GM12878 (cell line): ENCODE data around the gene ZNF827. TPM values are rescaled to one million over a fixed set of nuclear protein-coding genes. Genes with fewer than 3 reads are reported as not detected.
A peak's percentile ranks its signal among the peaks of the same experiment; 100 is the strongest.

Experiments
- ATAC-seq: fragments of 200-7000 bp; cut with Tn5 transposase; 3 replicates; pipeline ENCODE4 v1.9.1; 2020; ENCODE audit warnings: mild to moderate bottlenecking, moderate library complexity
- BruUV-seq: library from RNA; stranded (reverse); fragments of 400-500 nt; replicated peaks from 2 replicates; lab custom pipeline; 2021; lab: Mats Ljungman, UMichigan
- CTCF ChIA-PET: fragments of 300-600 bp; sonication (Branson Sonifier 250); formaldehyde crosslinking; extraction: SDS; loops from one replicate; lab custom pipeline; 2021; ENCODE audit warnings: inconsistent platforms; lab: Yijun Ruan, JAX
- POLR2A ChIA-PET: fragments of 350-600 bp; formaldehyde crosslinking; extraction: SDS; loops from one replicate; lab custom pipeline; 2021; ENCODE audit warnings: inconsistent platforms; lab: Charles Lee
- RAD21 ChIA-PET: fragments of 300-600 bp; sonication (Branson Sonifier 250); formaldehyde crosslinking; loops from one replicate; lab custom pipeline; 2023; ENCODE audit warnings: antibody characterized with exemption; ENCODE audit not compliant: unreplicated experiment; lab: Charles Lee
- SMC1A ChIA-PET: fragments of 300-600 bp; sonication (Branson Sonifier 250); formaldehyde crosslinking; loops from one replicate; lab custom pipeline; 2023; ENCODE audit not compliant: unreplicated experiment, uncharacterized antibody; lab: Charles Lee
- DNase-seq: peaks from one replicate; pipeline ENCODE4 v3.0.0-alpha.2; 2011; ENCODE audit warnings: low read depth, low spot score
- FAIRE-seq: peaks from 3 replicates; lab custom pipeline; 2011; peaks lifted over from hg19 to GRCh38; lab: Jason Lieb, UNC
- H2AFZ ChIP-seq: 2 replicates; pipeline ENCODE4 v1.6.0; 2011; ENCODE audit warnings: low read depth, low read length, control low read depth; ENCODE audit not compliant: control insufficient read depth
- H3K27ac ChIP-seq: 2 replicates; pipeline ENCODE4 v1.5.1; 2011; ENCODE audit warnings: control low read depth; ENCODE audit not compliant: control insufficient read depth, insufficient read depth
- H3K27me3 ChIP-seq, 2 experiments: replicated peaks in 1 of 2; 2 replicates each; pipeline versions ENCODE4 v1.6.0 to v1.6.1; 2011; ENCODE audit warnings: low read length in 1 of 2; ENCODE audit not compliant: control insufficient read depth in 2 of 2, insufficient read depth in 2 of 2
- H3K36me3 ChIP-seq, 2 experiments: 2 replicates each; pipeline ENCODE4 v1.5.1; 2011; ENCODE audit warnings: low read length in 1 of 2; ENCODE audit not compliant: control insufficient read depth in 2 of 2, insufficient read depth in 2 of 2
- H3K4me1 ChIP-seq: 2 replicates; pipeline ENCODE4 v1.6.1; 2011; ENCODE audit warnings: mild to moderate bottlenecking, low read length, moderate library complexity, mixed read lengths; ENCODE audit not compliant: control insufficient read depth, insufficient read depth
- H3K4me2 ChIP-seq: 2 replicates; pipeline ENCODE4 v1.6.0; 2011; ENCODE audit warnings: control low read depth; ENCODE audit not compliant: control insufficient read depth, insufficient read depth
- H3K4me3 ChIP-seq: fragments of 200-600 bp; sonication (generic); 2 replicates; pipeline ENCODE4 v1.5.1; 2016
- H3K79me2 ChIP-seq: 2 replicates; pipeline ENCODE4 v1.6.0; 2011; ENCODE audit warnings: low read length; ENCODE audit not compliant: control insufficient read depth, insufficient read depth
- H3K9ac ChIP-seq: 2 replicates; pipeline ENCODE4 v1.8.0; 2011; ENCODE audit warnings: low read length, control low read depth, mixed read lengths; ENCODE audit not compliant: control insufficient read depth, insufficient read depth
- H3K9me3 ChIP-seq: replicated peaks from 3 replicates; pipeline ENCODE4 v1.5.1; 2011; ENCODE audit warnings: mild to moderate bottlenecking, low read length; ENCODE audit not compliant: control insufficient read depth, insufficient read depth
- H4K20me1 ChIP-seq: 2 replicates; pipeline ENCODE4 v1.6.0; 2011; ENCODE audit not compliant: control insufficient read depth, insufficient read depth
- ATF7 ChIP-seq: fragments of 450-650 bp; IDR thresholded peaks from 2 replicates; pipeline ENCODE4 v1.6.1; 2016; ENCODE audit warnings: low read depth, mild to moderate bottlenecking
- BHLHE40 ChIP-seq, 2 experiments: fragments of 450-650 bp in 1 of 2; IDR thresholded peaks; 2 replicates each; pipeline ENCODE4 v1.6.1; 2011 to 2017; ENCODE audit warnings: low read depth in 2 of 2, borderline replicate concordance in 1 of 2, improper control_type of control experiment in 1 of 2, low read length in 1 of 2, mild to moderate bottlenecking in 1 of 2
- GABPA ChIP-seq: IDR thresholded peaks from 2 replicates; pipeline ENCODE4 v1.6.1; 2014; ENCODE audit warnings: antibody characterized with exemption, low read depth, mild to moderate bottlenecking, inconsistent platforms
- HCFC1 ChIP-seq: fragments of 150-350 bp; IDR thresholded peaks from 2 replicates; pipeline ENCODE4 v1.6.1; 2014; ENCODE audit warnings: low read length
- IKZF2 ChIP-seq, 2 experiments: fragments of 450-650 bp; IDR thresholded peaks; 2 replicates each; pipeline ENCODE4 v1.6.1; 2017; ENCODE audit warnings: mild to moderate bottlenecking in 2 of 2, moderate library complexity in 2 of 2
- MEF2A ChIP-seq: IDR thresholded peaks from 2 replicates; pipeline ENCODE4 v1.6.1; 2011; ENCODE audit warnings: low read depth, mild to moderate bottlenecking, low read length, moderate library complexity; ENCODE audit not compliant: insufficient read depth
- MTA3 ChIP-seq: IDR thresholded peaks from 2 replicates; pipeline ENCODE4 v1.6.1; 2012; ENCODE audit warnings: low read length, inconsistent platforms, borderline replicate concordance
- MXI1 ChIP-seq: fragments of 150-350 bp; IDR thresholded peaks from 2 replicates; pipeline ENCODE4 v1.6.1; 2011; ENCODE audit warnings: low read depth, mild to moderate bottlenecking, inconsistent platforms, low read length, improper control_type of control experiment
- RCOR1 ChIP-seq: conservative IDR thresholded peaks from 2 replicates; pipeline ENCODE4 v1.6.1; 2012; ENCODE audit warnings: low read depth, low read length, improper control_type of control experiment
- RUNX3 ChIP-seq: IDR thresholded peaks from 2 replicates; pipeline ENCODE4 v1.6.1; 2012; ENCODE audit warnings: low read length, inconsistent platforms
- WGBS: methylation state at CpG from one replicate; pipeline ENCODE4 v1.1.6; 2016; ENCODE audit warnings: low lambda C conversion rate; ENCODE audit not compliant: insufficient replicate concordance, insufficient coverage; ENCODE audit errors: missing lambda C conversion rate; 5-methylcytosine and 5-hydroxymethylcytosine counted together
- in situ Hi-C: fragments of 300-500 bp; cut with MboI; formaldehyde crosslinking; loops from 9 replicates; pipeline ENCODE4 v1.14.3; 2018; ENCODE audit warnings: mixed read lengths
- intact Hi-C: fragments of 100-400 bp; cut with micrococcal nuclease; formaldehyde crosslinking; loops from one replicate; pipeline ENCODE4 v1.14.2; 2022; ENCODE audit not compliant: unreplicated experiment
- polyA plus RNA-seq, 11 experiments: library from polyadenylated mRNA; depleted of rRNA in 4 of 11; unstranded in 6 of 11; stranded (reverse) in 5 of 11; fragments of >200 nt; fragmentation: Nextera tagmentation in 4 of 11; fragmentation: Illumina TruSeq in 1 of 11; extraction: Ambion mirVana in 4 of 11; extraction: Trizol in 1 of 11; gene quantifications; 1 replicate in 1 of 11; 2 replicates in 10 of 11; pipeline versions ENCODE4 v1.2.1 to v1.2.3, GENCODE V29; 2011 to 2016; ENCODE audit warnings: inconsistent platforms in 2 of 11, missing spikeins in 2 of 11, low read depth in 1 of 11
- total RNA-seq, 4 experiments: library from RNA; depleted of rRNA in 3 of 4; stranded (reverse); fragments of >200 nt in 3 of 4; fragmentation: Illumina TruSeq in 1 of 4; extraction: Trizol in 1 of 4; gene quantifications; 2 replicates each; pipeline versions ENCODE4 v1.2.1 to v1.2.3, GENCODE V29; 2013 to 2021
- TF ChIP-seq, protein P1 (sequence below): fragments of 450-650 bp; IDR thresholded peaks from 2 replicates; pipeline ENCODE4 v1.6.1; 2017; ENCODE audit warnings: low read depth, mild to moderate bottlenecking, moderate library complexity

The ZNF827 gene
- total and polyA plus RNA-seq, 10 of the 15 experiments (the other 5 are each of a cell fraction or from before 2014, with no cell fraction given) = 3.8 to 31.5 (median 13.6) TPM

DNA sequence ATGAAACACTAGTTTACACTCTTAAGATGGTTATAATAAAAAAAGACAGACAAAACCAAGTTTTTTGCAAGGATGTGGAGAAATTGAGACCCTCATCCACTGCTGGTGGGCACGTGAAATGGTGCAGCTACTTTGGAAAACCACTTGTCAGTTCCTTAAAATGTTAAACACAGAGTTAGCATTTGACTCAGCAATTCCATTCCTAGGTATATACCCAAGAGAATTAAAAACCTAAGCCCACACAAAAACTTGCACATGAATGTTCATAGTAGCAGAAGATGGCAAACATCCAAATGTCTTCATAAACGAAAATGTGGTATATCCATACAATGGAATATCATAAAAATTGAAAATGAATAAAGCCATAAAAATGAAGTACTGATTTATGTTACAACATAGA lies 75.4 kb downstream of the ZNF827 start:
- WGBS = 18% methylated on average over 2 of the region's 2 CpGs
- intact Hi-C loops = no loop called here
- BruUV-seq = no TSS peak
- SMC1A ChIA-PET = interaction anchor here (1.3 kb wide), 1 partner anchor 25 kb away, joined by 4 read pairs; no protein-coding TSS in a partner anchor
- in situ Hi-C loops = no loop called here
- H3K36me3 ChIP-seq = peaks cover 0 to 22% of the 10 kb centered on the region in 2 experiments; a peak in 3 of 4 replicates
- RAD21 ChIA-PET = interaction anchor here (1.1 kb wide), 1 partner anchor 82 kb away, joined by 3 read pairs; no protein-coding TSS in a partner anchor
- H3K9me3 ChIP-seq = no peaks in the 10 kb centered on the region
- FAIRE-seq (no peak), DNase-seq (no peak), ATAC-seq (no peak)
- TF ChIP-seq ATF7 = no peak
- TF ChIP-seq, protein P1, sequence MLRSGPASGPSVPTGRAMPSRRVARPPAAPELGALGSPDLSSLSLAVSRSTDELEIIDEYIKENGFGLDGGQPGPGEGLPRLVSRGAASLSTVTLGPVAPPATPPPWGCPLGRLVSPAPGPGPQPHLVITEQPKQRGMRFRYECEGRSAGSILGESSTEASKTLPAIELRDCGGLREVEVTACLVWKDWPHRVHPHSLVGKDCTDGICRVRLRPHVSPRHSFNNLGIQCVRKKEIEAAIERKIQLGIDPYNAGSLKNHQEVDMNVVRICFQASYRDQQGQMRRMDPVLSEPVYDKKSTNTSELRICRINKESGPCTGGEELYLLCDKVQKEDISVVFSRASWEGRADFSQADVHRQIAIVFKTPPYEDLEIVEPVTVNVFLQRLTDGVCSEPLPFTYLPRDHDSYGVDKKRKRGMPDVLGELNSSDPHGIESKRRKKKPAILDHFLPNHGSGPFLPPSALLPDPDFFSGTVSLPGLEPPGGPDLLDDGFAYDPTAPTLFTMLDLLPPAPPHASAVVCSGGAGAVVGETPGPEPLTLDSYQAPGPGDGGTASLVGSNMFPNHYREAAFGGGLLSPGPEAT = no peak
- no peak for TF ChIP-seq RCOR1
- TF ChIP-seq GABPA = no peak
- peak in 1 of 2 experiments; percentile 26; a peak in 2 of 4 replicates for TF ChIP-seq IKZF2 (IDR thresholded peaks at IDR 0.05)
- TF ChIP-seq MTA3 = no peak
- TF ChIP-seq BHLHE40 (IDR thresholded peaks at IDR 0.05; ENCODE audit: borderline replicate concordance in 1 of 2, low read depth in 2 of 2, low read length in 1 of 2) = 0 out of 4 replicates have a peak, but pooled peaks have one; percentile 6 to 8
- no peak for TF ChIP-seq MXI1
- no peak for TF ChIP-seq HCFC1
- TF ChIP-seq RUNX3 = no peak
- TF ChIP-seq MEF2A = no peak
- H3K4me3 ChIP-seq = no peak overlapping the region
- no peaks in the 10 kb centered on the region for H3K27me3 ChIP-seq
- CTCF ChIA-PET = no interaction called here
- no peaks in the 10 kb centered on the region for H4K20me1 ChIP-seq
- no peak overlapping the region for H3K27ac ChIP-seq
- POLR2A ChIA-PET = no interaction called here
- no peak overlapping the region for H2AFZ ChIP-seq
- H3K9ac ChIP-seq = no peak overlapping the region
- peaks cover 18% of the 10 kb centered on the region for H3K4me1 ChIP-seq
- no peak overlapping the region for H3K4me2 ChIP-seq
- peaks cover 27% of the 10 kb centered on the region for H3K79me2 ChIP-seq
